OCI-LY1 (cell line): ENCODE measurements around the gene MUC20.
"Not testable (repeated sequence)": the region's sequence is repeated elsewhere in the genome, so short reads cannot be mapped to it uniquely, and the experiment has no call there.

Experiments
- H2AFZ ChIP-seq: fragments of 200-600 bp; sonication (generic), shearing (Covaris generic); 2 replicates; pipeline ENCODE4 v1.6.0; 2014; ENCODE audit warnings: antibody characterized with exemption, mild to moderate bottlenecking, low read length
- H3F3A ChIP-seq: fragments of 200-600 bp; sonication (generic), shearing (Covaris generic); 2 replicates; pipeline ENCODE4 v1.6.0; 2014; ENCODE audit warnings: mild to moderate bottlenecking, antibody characterized with exemption, low read length, moderate library complexity; ENCODE audit not compliant: insufficient read depth
- H3K27ac ChIP-seq: fragments of 200-600 bp; sonication (generic); 2 replicates; pipeline ENCODE4 v1.5.1; 2014; ENCODE audit warnings: low read length, mixed run types, mild to moderate bottlenecking, low read depth; ENCODE audit not compliant: poor library complexity, severe bottlenecking
- H3K27me3 ChIP-seq: fragments of 200-600 bp; sonication (generic); 2 replicates; pipeline ENCODE4 v1.6.0; 2014; ENCODE audit warnings: antibody characterized with exemption, mild to moderate bottlenecking, low read length, moderate library complexity; ENCODE audit not compliant: insufficient read depth
- H3K36me3 ChIP-seq: fragments of 200-600 bp; sonication (generic); 2 replicates; pipeline ENCODE4 v1.6.1; 2014; ENCODE audit warnings: mild to moderate bottlenecking, antibody characterized with exemption, low read length, moderate library complexity, mixed read lengths; ENCODE audit not compliant: insufficient read depth
- H3K4me1 ChIP-seq: fragments of 200-600 bp; sonication (generic); 2 replicates; pipeline ENCODE4 v1.5.1; 2014; ENCODE audit warnings: mild to moderate bottlenecking, low read length, moderate library complexity; ENCODE audit not compliant: insufficient read depth, severe bottlenecking
- H3K4me2 ChIP-seq: fragments of 200-600 bp; sonication (generic), shearing (Covaris generic); 2 replicates; pipeline ENCODE4 v1.6.1; 2014; ENCODE audit warnings: low read length
- H3K4me3 ChIP-seq: fragments of 200-600 bp; sonication (generic); 2 replicates; pipeline ENCODE4 v1.5.1; 2014; ENCODE audit warnings: low read length, low read depth, mild to moderate bottlenecking, mixed read lengths; ENCODE audit not compliant: poor library complexity, severe bottlenecking
- H3K79me2 ChIP-seq: fragments of 200-600 bp; shearing (Covaris generic); 2 replicates; pipeline ENCODE4 v1.6.1; 2016; ENCODE audit warnings: mixed run types, low read length, mixed read lengths; ENCODE audit not compliant: insufficient read depth
- H3K9ac ChIP-seq: fragments of 200-600 bp; sonication (generic), shearing (Covaris generic); 2 replicates; pipeline ENCODE4 v1.6.1; 2014; ENCODE audit warnings: mild to moderate bottlenecking, low read length, mixed read lengths
- H3K9me2 ChIP-seq: fragments of 200-600 bp; sonication (generic), shearing (Covaris generic); 2 replicates; pipeline ENCODE4 v1.6.1; 2014; ENCODE audit warnings: low read depth, mild to moderate bottlenecking, low read length, mixed read lengths
- H3K9me3 ChIP-seq: fragments of 200-600 bp; shearing (Covaris generic); 2 replicates; pipeline ENCODE4 v1.6.1; 2014; ENCODE audit warnings: low read length, mixed read lengths
- H4K20me1 ChIP-seq: fragments of 200-600 bp; sonication (generic), shearing (Covaris generic); 2 replicates; pipeline ENCODE4 v1.6.0; 2016; ENCODE audit warnings: mild to moderate bottlenecking, low read length; ENCODE audit not compliant: insufficient read depth

Gene MUC20

GRCh38 chr3:195682104-195682742 lies 38.6 kb upstream of the MUC20 start:
- H3F3A ChIP-seq, H2AFZ ChIP-seq, H3K4me2 ChIP-seq, H3K27ac ChIP-seq, H3K9me3 ChIP-seq, H3K9me2 ChIP-seq, H3K79me2 ChIP-seq, H3K27me3 ChIP-seq, H3K4me1 ChIP-seq, H3K9ac ChIP-seq, H3K4me3 ChIP-seq, H4K20me1 ChIP-seq: not testable (repeated sequence)
- peaks cover 67% of the 10 kb centered on the region for H3K36me3 ChIP-seq

- H4K20me1 ChIP-seq, H2AFZ ChIP-seq, H3K9ac ChIP-seq, H3K9me2 ChIP-seq, H3K9me3 ChIP-seq, H3K4me2 ChIP-seq, H3K79me2 ChIP-seq, H3F3A ChIP-seq, H3K27me3 ChIP-seq, H3K4me3 ChIP-seq, H3K27ac ChIP-seq, H3K4me1 ChIP-seq: not testable (repeated sequence)
- peaks cover 61% of the 10 kb centered on the region for H3K36me3 ChIP-seq
Observed at GRCh38 chr3:195683722-195684526, 36.9 kb upstream of the MUC20 start.

- H4K20me1 ChIP-seq, H3K27ac ChIP-seq, H3K27me3 ChIP-seq, H3K9ac ChIP-seq, H3K4me3 ChIP-seq, H3K4me2 ChIP-seq, H3K79me2 ChIP-seq, H3K4me1 ChIP-seq, H3K9me3 ChIP-seq, H3F3A ChIP-seq, H2AFZ ChIP-seq, H3K9me2 ChIP-seq: not testable (repeated sequence)
- peaks cover 61% of the 10 kb centered on the region for H3K36me3 ChIP-seq
Observed at GRCh38 chr3:195684527-195685257, 36.1 kb upstream of the MUC20 start.

GRCh38 chr3:195686537-195687208 lies 34.1 kb upstream of the MUC20 start:
- not testable (repeated sequence) for H3K79me2 ChIP-seq, H3K27me3 ChIP-seq, H4K20me1 ChIP-seq, H3K27ac ChIP-seq, H3K9me2 ChIP-seq, H3K9me3 ChIP-seq, H2AFZ ChIP-seq, H3K9ac ChIP-seq, H3K4me1 ChIP-seq, H3F3A ChIP-seq, H3K4me2 ChIP-seq, H3K4me3 ChIP-seq
- peaks cover 54% of the 10 kb centered on the region for H3K36me3 ChIP-seq

DNA sequence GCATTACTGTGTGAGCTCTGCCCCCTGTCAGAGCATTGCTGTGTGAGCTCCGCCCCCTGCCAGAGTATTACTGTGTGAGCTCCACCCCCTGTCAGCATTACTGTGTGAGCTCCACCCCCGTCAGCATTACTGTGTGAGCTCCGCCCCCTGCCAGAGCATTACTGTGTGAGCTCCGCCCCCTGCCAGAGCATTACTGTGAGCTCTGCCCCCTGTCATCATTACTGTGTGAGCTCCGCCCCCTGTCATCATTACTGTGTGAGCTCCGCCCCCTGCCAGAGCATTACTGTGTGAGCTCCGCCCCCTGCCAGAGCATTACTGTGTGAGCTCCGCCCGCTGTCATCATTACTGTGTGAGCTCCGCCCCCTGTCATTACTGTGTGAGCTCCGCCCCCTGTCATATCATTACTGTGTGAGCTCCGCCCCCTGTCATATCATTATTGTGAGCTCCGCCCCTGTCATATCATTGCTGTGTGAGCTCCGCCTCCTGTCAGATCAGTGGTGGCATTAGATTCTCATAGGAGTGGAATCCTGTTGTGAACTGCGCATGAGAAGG lies 33.5 kb upstream of the MUC20 start:
- H3K4me3 ChIP-seq, H3K4me2 ChIP-seq, H4K20me1 ChIP-seq, H3K79me2 ChIP-seq, H2AFZ ChIP-seq, H3F3A ChIP-seq, H3K9me2 ChIP-seq, H3K27ac ChIP-seq, H3K27me3 ChIP-seq, H3K9ac ChIP-seq, H3K9me3 ChIP-seq, H3K4me1 ChIP-seq: not testable (repeated sequence)
- H3K36me3 ChIP-seq, result peaks cover 54% of the 10 kb centered on the region

DNA sequence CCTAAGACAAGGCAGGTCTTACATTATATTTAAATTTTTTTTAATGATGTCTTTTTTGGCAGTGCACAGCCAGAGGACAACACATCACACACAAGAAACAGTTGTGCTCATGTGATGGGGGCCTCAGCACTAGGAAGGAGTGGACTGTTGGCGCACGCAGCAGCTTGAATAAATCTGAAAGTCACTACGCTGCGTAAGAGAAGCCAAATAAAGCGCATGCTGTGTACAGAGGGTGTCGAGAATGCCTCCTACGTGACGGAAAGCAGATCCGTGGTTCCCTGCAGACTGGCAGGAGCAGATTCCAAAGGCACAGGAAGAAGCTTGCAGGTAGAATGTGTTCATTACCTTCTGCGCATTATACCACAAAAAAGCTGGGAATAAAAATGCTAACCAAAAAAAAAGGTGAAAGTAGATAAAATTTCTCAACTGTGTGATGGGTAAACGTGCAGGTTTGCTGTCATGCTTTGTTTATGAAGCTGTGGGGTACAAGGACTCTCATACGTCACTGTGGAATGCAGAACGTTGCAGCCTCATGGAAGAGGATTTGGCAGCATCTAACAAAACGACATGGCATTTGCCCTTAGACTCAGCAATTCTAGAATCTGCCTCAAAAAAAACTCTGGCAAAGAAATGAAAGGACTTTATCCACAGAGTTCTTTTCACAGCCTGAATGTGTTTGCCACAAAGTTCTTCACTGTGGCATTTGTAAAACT lies 32.2 kb upstream of the MUC20 start:
- not testable (repeated sequence) for H3K27ac ChIP-seq, H3K9me3 ChIP-seq
- peaks cover 48% of the 10 kb centered on the region for H3K36me3 ChIP-seq

More for the DNA sequence above, 32.2 kb upstream of the MUC20 start:
- not testable (repeated sequence) for H2AFZ ChIP-seq, H3K79me2 ChIP-seq, H3K4me1 ChIP-seq, H3F3A ChIP-seq, H3K4me2 ChIP-seq, H3K4me3 ChIP-seq, H3K27me3 ChIP-seq, H3K9me2 ChIP-seq, H4K20me1 ChIP-seq, H3K9ac ChIP-seq
